GM12872 (cell line): ENCODE measurements around the gene RABL2A.

Experiments used
- TF ChIP-seq, protein P1 (sequence below): IDR thresholded peaks from 3 replicates; pipeline ENCODE4 v1.5.1; 2011; ENCODE audit warnings: low read depth, mild to moderate bottlenecking, low read length, moderate library complexity; ENCODE audit not compliant: insufficient read depth

RABL2A gene

DNA sequence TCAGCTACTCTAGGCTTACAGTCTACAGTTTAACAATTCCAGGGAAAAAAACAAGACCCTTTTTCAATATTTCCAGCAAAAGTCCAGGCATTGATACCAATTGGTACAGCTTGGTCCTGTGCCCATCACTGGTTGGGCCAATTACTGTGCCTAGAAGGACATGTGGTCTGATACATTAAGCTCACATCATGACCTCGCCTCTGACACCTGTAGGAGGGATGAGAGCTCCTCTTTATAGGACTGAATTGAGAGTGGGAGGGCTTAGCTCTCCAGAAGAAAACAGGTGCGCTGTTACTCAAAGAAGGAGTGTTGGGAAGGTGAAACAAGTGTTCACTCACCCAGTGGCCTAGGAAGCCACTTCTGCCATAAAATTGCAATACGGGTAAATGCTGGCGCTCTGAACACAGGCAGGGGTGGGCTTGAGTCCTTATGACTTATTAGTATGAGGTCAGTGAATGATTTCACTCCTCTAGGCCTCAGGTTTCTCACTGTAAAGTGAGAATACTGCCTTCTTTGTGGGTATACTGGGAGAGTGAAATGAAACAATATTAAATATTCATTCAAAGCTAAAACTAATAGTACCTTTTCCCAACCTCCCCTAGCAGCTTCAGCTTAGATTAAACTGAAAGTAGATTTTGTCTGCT is 49.7 kb downstream of the RABL2A start:
- TF ChIP-seq, protein P1, sequence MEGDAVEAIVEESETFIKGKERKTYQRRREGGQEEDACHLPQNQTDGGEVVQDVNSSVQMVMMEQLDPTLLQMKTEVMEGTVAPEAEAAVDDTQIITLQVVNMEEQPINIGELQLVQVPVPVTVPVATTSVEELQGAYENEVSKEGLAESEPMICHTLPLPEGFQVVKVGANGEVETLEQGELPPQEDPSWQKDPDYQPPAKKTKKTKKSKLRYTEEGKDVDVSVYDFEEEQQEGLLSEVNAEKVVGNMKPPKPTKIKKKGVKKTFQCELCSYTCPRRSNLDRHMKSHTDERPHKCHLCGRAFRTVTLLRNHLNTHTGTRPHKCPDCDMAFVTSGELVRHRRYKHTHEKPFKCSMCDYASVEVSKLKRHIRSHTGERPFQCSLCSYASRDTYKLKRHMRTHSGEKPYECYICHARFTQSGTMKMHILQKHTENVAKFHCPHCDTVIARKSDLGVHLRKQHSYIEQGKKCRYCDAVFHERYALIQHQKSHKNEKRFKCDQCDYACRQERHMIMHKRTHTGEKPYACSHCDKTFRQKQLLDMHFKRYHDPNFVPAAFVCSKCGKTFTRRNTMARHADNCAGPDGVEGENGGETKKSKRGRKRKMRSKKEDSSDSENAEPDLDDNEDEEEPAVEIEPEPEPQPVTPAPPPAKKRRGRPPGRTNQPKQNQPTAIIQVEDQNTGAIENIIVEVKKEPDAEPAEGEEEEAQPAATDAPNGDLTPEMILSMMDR: no peak

DNA sequence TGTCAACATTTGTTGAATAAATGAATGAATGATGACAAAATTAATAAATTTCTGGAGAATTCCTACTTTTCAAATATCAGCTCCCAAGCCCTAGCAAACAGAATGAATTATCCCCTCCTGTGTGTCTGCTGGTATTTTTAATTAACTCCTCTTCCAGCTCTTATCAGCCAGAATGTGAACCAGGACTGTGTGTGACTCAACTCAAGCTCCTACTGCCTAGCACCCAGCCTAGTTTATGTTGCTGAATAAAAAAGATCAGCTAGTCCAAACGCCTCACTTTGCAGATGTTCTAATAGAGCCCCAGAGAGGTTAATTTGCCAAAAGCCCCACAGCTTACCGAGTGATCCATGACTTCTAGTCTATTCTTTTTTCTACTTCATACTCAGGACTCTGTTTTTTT is 50.3 kb downstream of the RABL2A start:
- TF ChIP-seq, protein P1: no peak

DNA sequence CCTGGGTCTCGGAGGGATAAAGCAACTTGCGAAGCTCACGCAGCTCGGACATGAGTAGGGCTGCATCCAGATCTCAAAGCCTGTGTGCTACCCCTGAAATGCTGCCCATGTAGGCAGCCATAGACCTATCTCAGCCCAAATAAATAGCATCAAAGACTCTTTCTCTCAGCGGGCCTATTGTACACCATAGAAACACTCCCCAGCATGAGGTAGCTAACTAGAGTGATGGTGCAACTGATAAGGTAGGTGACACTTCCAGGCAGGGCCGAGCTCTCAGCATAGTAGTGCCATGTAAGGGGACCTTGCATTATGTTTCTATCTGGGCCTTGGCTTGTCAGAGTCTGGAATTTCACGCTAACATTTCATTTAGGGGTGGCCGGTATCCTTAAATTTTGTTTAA is 52.4 kb downstream of the RABL2A start:
- TF ChIP-seq, protein P1: no peak

DNA sequence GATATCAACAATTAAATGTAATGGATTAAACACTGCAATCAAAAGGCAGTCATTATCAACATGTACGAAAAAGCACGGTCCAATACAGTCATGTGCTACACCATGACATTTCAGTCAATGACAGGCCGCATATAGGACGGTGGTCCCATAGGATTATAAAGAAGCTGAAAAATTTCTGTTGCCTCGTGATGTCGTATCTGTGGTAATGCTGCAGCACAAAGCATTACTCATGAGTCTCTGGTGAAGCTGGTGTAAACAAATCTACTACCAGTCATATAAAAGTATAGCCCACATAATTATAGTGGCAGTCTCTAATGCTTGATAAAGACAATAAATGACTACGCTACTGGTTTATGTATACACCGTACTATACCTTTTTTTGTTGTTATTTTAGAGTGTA is 58.4 kb downstream of the RABL2A start:
- TF ChIP-seq, protein P1: no peak

DNA sequence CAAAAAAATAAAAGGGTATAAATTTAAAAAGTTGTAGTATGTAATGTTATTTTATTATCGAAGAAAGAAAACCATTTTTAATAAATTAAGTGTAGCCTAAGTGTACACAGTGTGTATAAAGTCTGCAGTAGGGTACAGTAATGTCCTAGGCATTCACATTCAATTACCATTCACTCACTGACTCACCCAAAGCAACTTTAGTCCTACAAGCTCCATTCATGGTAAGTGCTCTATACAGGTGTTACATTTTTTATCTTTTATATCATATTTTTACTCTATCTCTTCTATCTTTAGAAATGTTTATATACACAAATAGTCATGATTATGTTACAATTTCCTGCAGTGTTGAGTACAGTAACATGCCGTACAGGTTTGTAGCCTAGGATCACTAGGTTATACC is 59.5 kb downstream of the RABL2A start:
- TF ChIP-seq, protein P1: no peak
